ENCODE data around the gene INTS12.

GRCh38 chr4:105645440-105645839 is 63.0 kb downstream of the INTS12 start:
- TF ChIP-seq, protein P1, sequence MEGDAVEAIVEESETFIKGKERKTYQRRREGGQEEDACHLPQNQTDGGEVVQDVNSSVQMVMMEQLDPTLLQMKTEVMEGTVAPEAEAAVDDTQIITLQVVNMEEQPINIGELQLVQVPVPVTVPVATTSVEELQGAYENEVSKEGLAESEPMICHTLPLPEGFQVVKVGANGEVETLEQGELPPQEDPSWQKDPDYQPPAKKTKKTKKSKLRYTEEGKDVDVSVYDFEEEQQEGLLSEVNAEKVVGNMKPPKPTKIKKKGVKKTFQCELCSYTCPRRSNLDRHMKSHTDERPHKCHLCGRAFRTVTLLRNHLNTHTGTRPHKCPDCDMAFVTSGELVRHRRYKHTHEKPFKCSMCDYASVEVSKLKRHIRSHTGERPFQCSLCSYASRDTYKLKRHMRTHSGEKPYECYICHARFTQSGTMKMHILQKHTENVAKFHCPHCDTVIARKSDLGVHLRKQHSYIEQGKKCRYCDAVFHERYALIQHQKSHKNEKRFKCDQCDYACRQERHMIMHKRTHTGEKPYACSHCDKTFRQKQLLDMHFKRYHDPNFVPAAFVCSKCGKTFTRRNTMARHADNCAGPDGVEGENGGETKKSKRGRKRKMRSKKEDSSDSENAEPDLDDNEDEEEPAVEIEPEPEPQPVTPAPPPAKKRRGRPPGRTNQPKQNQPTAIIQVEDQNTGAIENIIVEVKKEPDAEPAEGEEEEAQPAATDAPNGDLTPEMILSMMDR (IDR thresholded peaks at IDR 0.05): no peak
- no peak for TF ChIP-seq POLR2A (IDR thresholded peaks at IDR 0.05)

Measured in uterus (tissue), 2 donors.